Measurements from ENCODE around the gene FBXO44.

The FBXO44 gene

DNA sequence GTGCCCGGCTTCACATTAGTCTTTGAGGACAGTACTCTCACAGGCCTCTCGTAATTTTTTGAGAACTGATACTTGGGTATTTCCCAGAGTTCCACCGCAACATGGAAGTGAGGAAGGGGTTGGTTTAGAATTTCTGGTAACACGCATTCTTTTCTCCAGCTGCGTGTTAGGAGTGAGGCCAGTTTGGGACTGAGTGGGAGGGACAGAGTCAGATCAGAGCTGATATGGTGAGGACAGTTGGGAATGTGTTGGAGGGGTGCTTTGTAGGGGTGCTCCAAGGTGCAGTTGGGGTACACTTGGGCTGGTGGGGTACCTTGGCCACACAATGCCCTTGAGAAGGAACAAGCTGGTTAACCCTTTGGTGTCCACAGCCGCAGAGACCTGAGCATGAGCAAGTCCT is 16.1 kb downstream of the FBXO44 start:
- TF ChIP-seq, protein P1, sequence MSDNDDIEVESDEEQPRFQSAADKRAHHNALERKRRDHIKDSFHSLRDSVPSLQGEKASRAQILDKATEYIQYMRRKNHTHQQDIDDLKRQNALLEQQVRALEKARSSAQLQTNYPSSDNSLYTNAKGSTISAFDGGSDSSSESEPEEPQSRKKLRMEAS (IDR thresholded peaks at IDR 0.05): no peak
- TF ChIP-seq TCF12 (IDR thresholded peaks at IDR 0.05; ENCODE audit: low read depth) (no peak), EP300 (IDR thresholded peaks at IDR 0.05; ENCODE audit: borderline replicate concordance) (no peak), YY1 (IDR thresholded peaks at IDR 0.05; ENCODE audit: low read depth) (no peak), USF1 (IDR thresholded peaks at IDR 0.05) (no peak), ZBTB7A (IDR thresholded peaks at IDR 0.05; ENCODE audit: low read depth) (no peak), TAF1 (IDR thresholded peaks at IDR 0.05; ENCODE audit: low read depth) (no peak), CEBPB (IDR thresholded peaks at IDR 0.05) (no peak), NFIC (IDR thresholded peaks at IDR 0.05) (no peak), EGR1 (IDR thresholded peaks at IDR 0.05) (no peak), RAD21 (IDR thresholded peaks at IDR 0.05; ENCODE audit: low read depth) (no peak), REST (IDR thresholded peaks at IDR 0.05; ENCODE audit: low read depth) (no peak), FOXM1 (IDR thresholded peaks at IDR 0.05; ENCODE audit: borderline replicate concordance, low read depth) (no peak), CREB1 (IDR thresholded peaks at IDR 0.05; ENCODE audit: low read depth) (no peak), TEAD4 (IDR thresholded peaks at IDR 0.05) (no peak)

GRCh38 chr1:11671205-11671543 is 16.5 kb downstream of the FBXO44 start:
- TF ChIP-seq EGR1 (IDR thresholded peaks at IDR 0.05) (no peak), EP300 (IDR thresholded peaks at IDR 0.05; ENCODE audit: borderline replicate concordance) (no peak), NFIC (IDR thresholded peaks at IDR 0.05) (no peak), CEBPB (IDR thresholded peaks at IDR 0.05) (no peak), REST (IDR thresholded peaks at IDR 0.05; ENCODE audit: low read depth) (no peak), YY1 (IDR thresholded peaks at IDR 0.05; ENCODE audit: low read depth) (no peak), RAD21 (IDR thresholded peaks at IDR 0.05; ENCODE audit: low read depth) (no peak), TCF12 (IDR thresholded peaks at IDR 0.05; ENCODE audit: low read depth) (no peak), FOXM1 (IDR thresholded peaks at IDR 0.05; ENCODE audit: borderline replicate concordance, low read depth) (no peak), ZBTB7A (IDR thresholded peaks at IDR 0.05; ENCODE audit: low read depth) (no peak)

DNA sequence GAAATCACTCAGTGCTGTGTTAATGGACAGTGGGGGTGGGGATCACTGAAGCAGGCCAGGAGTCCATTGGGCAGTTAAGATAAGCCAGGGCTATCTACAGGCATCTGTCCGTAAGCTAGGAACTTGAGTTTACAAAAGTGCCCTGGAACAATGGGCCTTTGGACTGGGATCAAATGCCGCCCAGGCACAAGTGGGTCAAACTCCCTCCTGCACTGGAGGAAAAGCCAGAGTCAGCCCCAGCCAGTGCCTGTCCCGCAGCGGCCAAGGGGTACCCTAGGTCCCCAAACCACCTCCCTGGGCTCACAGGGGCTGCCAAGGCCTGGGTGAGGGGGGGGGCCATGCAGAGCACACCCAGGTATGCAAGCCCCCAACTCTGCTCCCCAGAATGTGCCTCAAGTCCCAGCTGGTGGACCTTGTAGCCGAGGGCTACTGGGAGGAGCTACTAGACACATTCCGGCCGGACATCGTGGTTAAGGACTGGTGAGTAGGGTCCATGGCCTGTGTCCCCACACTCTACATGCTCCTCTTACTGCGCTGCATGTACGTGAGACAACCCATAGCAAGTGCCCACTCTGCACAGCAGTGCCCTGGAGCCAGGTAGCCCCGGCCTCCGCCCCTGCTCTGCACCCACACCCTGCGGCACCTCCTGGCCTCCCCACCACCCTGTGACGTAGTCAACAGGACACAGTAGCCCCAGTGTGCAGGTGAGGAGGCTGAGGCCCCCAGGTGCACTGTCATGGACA is 17.0 kb downstream of the FBXO44 start:
- TF ChIP-seq CEBPB (IDR thresholded peaks at IDR 0.05) (no peak), TEAD4 (IDR thresholded peaks at IDR 0.05) (no peak), TAF1 (IDR thresholded peaks at IDR 0.05; ENCODE audit: low read depth) (no peak), ZBTB7A (IDR thresholded peaks at IDR 0.05; ENCODE audit: low read depth) (no peak), CREB1 (IDR thresholded peaks at IDR 0.05; ENCODE audit: low read depth) (no peak), EP300 (IDR thresholded peaks at IDR 0.05; ENCODE audit: borderline replicate concordance) (no peak)
- TF ChIP-seq, protein P1 (IDR thresholded peaks at IDR 0.05): no peak

DNA sequence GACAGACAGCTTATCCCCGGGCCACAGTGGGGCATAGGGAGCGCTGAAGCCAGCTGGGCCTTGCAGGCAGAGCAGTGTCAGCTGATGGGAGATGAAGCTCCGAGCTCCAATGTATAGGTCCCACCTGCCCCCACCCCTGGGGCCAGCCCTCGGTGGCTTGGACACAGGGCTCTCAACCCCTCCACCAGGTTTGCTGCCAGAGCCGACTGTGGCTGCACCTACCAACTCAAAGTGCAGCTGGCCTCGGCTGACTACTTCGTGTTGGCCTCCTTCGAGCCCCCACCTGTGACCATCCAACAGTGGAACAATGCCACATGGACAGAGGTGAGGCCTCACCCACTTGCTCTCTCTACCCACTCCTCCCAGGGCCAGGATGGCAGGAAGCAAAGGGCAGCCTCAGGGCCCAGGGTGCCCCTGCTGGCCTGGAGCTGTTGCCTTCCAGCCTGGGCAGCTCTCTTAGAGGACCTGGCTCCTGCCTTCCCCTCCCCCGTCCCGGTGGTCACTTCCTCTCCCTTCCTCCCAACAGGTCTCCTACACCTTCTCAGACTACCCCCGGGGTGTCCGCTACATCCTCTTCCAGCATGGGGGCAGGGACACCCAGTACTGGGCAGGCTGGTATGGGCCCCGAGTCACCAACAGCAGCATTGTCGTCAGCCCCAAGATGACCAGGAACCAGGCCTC is 18.6 kb downstream of the FBXO44 start:
- no peak for TF ChIP-seq EGR1 (IDR thresholded peaks at IDR 0.05)
- TF ChIP-seq TCF12 (IDR thresholded peaks at IDR 0.05; ENCODE audit: low read depth): no peak
- no peak for TF ChIP-seq CEBPB (IDR thresholded peaks at IDR 0.05)
- no peak for TF ChIP-seq TAF1 (IDR thresholded peaks at IDR 0.05; ENCODE audit: low read depth)
- no peak for TF ChIP-seq REST (IDR thresholded peaks at IDR 0.05; ENCODE audit: low read depth)
- TF ChIP-seq YY1 (IDR thresholded peaks at IDR 0.05; ENCODE audit: low read depth): no peak
- no peak for TF ChIP-seq CREB1 (IDR thresholded peaks at IDR 0.05; ENCODE audit: low read depth)
- no peak for TF ChIP-seq ZBTB7A (IDR thresholded peaks at IDR 0.05; ENCODE audit: low read depth)
- no peak for TF ChIP-seq EP300 (IDR thresholded peaks at IDR 0.05; ENCODE audit: borderline replicate concordance)
